DLD1 (cell line): ENCODE measurements around the gene JAK2.
"Not testable (repeated sequence)": the region's sequence is repeated elsewhere in the genome, so short reads cannot be mapped to it uniquely, and the experiment has no call there.

Source experiments
- in situ Hi-C: cut with HindIII; loops from 2 replicates; pipeline ENCODE4 v1.10.0; 2017; ENCODE audit warnings: low sequenced_read_pairs

The JAK2 gene

DNA sequence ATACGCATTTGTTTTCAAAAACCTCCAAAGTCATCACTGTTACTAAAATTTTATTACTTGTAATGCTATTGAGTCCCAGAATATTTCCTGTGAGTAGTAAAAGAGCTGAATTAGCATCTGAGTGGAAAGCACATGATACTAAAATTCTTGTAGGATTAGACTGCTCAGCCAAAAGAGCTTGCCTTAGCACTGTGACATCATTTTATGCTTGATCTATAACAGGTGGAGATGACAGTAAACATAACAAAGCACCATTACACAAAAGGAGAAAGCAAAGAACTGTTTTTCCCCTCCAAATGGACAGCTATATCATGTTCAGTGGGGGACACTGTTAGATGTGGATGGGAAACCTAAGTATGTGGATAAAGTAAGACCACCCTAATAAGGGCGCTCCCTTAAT, 5.8 kb upstream of the JAK2 start:
- in situ Hi-C loops: no loop called here

DNA sequence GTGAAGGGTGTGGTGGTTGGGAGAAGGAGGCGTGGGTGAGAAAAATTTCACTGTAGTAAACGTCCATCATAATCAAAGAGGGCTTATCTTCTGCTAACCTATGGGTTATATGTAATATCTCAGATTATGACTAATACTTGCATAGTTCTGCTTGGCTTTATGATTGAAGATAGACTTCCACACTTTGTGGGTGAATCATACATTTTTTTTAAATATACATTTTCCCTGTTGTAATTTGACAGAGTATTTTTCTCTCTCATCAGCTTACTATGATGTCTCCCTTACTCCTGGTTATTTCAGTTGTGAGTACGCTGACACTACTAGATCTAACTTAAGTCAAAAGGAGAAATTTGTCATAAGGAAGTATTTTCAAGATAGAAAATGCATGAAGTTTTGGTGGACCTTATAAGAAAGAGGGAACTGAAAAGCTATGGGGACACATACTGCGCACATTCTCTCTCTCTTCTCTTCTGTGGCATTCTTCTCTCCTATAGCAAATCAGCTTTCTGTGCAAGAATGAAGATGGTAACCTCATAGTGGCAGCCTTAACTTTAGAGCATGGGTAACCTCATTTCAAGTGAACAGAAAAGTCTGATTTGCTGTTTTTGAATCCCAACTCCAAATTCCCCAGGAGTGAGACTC, 4.9 kb upstream of the JAK2 start:
- in situ Hi-C loops: no loop called here

DNA sequence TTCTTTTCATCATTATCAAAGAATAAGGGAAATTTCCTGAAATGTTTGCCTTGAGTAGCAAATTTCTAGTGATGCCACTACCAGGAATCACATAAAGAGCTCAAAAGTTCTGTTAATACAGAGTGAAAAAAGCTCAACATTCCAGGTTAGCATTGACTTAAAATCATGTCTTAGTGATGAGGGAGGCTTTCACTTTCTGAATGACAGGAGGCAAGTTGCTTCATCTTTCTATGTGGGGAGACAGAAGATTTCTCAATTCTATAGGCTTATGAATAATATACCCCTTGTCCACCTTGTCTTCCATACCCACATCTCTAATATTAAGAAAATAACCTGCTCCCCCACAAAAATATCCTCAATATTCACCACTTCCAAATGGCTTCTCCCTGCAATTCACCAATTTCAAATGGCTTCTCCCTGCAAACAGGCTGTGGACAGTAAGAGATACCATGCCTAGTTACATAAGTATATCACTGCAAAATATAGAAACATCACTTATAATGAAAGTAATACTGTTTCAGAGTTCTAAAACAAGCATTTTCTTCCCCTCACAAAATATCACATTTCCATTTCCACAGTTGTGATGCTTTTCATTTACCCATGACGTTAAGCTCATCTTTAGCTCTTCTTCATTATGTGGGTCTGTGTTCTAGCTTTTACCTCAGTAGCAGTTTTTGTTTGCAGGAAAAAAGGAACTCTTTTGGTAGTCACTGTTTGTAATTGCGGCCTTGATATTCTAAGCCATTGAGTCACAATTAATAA, 2.2 kb upstream of the JAK2 start:
- in situ Hi-C loops: no loop called here

DNA sequence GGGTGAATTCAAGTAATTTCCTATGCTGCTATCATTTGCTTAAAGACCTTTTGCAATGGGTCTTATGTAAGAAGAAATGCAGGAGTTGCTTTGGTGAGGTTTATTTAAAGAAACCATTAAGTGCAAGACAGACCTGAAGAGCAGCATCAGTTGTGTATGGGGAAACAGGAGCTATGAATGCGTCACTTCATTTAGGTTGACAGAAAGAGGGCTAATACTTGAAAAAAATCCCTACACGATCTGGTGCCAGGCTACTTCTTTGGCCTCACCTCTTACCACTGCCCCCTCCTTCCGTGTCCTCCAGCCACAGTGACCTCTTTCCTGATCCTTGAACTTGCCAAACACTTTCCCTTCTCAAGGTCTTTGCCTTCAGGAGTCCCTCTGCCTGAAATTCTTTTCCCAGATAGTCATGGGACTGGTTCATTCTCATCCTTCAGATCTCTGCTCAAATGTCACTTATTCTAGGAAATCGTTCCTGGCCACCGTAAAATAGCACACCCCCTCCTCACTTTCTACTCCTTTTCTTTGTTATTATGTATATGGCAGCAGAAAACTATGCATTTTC, 1.4 kb upstream of the JAK2 start:
- in situ Hi-C loops: no loop called here

DNA sequence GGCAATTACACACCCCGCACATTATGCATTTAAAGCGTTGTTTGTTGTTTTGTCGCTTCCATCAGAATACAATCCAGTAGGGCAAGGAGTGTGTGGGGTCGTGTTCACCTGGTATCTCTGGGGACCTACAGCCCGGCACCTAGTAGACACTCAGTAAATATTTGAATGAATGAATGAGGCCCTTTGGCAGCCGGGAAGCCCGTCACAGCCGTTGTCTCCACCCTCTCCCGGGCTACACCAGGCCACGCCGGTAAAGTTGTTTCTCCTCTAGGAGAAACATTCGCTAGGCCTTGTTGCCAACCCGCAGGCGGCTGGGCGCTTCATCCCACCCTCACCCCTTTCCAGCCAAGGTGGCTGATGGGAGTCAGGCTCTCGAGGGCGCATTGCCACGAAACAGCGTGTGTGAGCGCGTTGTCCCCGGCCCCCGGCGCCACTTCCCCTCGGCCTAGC, 876 bp upstream of the JAK2 start:
- in situ Hi-C loops: no loop called here

DNA sequence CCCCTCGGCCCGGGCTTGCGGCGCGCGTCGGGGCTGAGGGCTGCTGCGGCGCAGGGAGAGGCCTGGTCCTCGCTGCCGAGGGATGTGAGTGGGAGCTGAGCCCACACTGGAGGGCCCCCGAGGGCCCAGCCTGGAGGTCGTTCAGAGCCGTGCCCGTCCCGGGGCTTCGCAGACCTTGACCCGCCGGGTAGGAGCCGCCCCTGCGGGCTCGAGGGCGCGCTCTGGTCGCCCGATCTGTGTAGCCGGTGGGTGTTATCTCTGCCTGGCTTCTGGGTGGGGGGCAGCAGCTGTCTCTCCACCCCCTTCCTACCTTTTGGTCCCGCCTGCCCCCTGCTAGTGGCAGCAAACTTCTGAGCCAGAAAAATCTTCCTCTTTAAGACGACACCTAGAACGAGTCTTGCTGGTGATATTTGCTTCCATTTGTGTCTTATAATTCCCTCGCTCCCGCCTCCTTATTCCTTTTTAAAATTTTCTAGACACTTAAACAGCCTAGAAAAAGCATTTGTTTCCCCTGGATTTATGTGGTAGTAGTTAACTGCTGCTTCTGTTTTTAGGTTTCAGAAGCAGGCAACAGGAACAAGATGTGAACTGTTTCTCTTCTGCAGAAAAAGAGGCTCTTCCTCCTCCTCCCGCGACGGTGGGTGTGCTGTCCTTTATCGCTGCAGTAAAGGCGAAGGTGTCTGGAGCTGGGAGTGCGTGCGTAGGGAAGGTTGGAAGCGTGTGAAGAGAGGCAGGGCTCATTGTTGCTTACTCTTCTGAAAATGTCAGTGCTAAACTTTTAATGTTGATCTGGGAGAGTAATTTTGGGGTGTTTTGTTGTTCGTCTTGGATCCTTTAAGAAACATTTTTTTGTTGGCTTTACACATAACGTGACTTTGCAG, 554 bp downstream of the JAK2 start:
- in situ Hi-C loops: no loop called here

DNA sequence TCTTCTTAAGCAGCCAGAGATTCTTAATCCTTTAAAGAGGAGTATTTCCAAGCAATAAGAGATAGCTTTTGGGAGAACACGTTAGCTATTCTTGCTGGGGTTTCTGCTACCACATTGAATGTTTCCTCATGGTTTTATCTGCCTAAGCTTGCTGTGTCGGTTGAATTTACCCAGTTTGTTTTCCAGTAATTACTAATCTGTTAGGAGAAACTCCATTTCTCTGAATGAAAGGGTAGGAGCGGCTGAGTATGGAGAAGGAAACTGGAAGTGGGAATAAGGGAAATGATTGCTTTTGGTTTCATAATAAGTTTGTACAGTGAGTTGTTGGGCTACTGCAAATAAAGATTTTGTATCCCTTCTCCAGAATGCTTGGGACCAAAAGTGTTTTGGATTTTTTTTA, 1.2 kb downstream of the JAK2 start:
- in situ Hi-C loops: no loop called here

DNA sequence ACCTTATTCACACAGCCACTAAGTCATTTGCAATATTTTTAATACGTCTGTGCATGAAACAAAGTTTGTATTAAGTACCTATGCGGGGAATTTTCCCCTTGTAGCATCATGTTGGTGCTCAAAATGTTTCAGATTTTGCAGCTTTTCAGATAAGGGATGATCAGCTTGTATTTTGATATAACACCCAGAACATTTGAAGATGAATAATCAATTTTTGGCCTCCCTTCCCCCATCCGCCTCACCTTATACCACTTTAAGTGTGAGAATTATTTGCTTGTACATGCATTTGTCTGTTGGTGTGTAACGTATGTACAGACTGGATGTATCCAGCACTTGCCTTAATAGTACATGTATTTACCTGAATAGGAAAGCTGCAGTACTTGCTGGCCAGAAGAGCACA, 1.7 kb downstream of the JAK2 start:
- in situ Hi-C loops: no loop called here

DNA sequence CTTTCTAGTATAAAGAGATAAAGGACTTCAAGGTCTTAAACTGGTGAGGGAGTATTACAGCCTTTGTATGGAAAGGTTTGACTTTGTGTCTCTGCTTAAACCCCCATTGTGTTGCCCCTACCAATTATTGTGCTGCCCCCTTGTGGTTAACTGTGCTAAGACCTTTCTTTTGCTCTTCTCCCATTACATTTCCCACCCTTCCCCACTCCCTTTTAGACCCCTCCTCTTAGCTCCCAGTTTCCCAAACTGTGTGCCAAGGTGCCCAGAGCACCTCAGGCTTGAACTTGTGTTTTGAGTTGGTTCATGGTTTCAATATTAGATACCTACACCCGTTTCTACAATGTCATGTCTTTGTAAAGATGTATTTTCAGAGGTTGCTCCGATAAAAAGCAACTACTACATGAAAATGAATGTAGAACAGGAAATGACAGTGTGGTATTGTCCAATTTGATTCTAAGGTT, 2.9 kb downstream of the JAK2 start:
- in situ Hi-C loops: no loop called here

DNA sequence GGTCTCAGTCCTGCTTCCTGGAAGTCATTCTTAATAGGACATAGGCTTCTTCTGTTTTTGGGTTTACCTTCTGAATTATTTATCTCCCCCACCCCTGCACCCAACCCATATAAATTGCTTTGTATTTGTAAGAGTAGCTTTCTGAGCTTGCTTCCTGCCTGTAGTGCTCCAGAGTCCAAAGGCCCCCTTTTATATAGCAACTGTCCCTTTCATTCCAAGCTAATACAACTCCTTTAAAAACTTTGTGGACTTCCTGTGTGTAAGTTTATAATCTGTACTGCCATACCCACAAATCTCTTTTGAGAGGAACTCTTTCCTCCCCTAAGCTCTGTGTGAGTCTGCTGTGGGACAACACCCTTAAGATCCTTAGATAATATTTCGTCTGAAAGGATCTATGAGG, 7.8 kb downstream of the JAK2 start:
- in situ Hi-C loops: no loop called here

DNA sequence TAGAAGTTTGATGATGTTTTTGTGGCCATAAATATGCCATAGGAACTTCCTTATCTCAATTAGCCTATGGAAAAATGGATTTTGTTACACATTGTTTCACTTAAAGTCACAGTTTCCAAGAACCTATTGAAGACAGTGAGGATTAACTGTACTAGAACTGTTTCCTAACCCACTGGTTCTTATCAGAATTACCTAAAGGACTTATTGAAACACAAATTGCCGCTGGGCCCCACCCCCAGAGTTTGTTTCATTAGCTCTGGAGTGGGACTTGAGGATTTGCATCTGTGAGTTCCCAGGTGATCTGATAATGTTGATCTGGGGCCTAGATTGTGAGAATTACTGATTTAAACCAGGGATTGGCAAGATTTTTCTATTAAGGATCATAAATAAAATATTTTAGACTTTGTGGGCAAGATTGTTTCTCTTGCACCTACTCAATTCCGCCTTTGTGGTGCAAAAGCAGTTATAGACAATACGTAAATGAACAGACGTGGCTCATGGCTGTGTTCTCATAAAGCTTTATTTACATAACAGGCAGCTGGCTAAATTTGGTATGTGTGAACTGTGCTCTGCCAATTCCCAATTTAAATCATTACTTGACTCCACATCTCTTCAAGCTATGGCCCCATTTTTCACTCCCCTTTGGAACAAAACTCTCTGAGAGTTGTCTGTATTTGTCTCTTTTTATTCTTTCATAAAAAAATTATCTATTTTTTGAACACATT, 9.3 kb downstream of the JAK2 start:
- in situ Hi-C loops: no loop called here

DNA sequence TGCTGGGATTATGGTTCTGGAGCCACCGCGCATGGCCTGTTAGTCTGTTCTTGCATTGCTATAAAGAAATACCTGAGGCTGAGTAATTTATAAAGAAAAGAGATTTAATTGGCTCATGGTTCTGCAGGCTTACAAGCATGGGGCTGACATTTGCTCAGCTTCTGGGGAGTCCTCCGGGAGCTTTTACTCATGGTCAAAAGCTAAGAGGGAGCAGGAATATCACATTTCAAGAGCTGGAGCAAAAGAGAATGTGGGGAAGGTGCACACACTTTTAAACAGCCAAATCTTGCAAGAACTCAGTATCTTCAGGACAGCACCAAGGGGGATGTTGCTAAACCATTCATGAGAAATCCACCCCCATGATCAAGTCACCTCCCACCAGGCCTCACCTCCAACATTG, 12.1 kb downstream of the JAK2 start:
- in situ Hi-C loops: no loop called here

DNA sequence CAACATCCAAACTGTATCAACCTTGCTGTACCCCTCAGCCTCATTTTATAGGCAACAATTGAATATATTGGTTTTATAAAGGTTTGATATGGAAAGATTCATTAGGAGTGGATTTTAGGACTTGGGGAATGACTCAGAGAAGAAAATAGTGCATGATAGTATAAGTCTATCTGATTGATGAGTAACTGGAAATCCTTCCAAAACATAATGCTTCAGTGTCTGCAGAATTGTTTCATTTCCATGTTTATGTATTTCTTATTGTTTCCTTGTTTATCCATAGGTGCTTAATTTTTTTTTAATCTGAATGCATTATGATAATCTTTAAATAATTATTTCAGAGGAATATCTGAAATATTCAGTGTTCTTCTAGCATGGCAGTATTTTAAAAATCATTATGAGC, 12.6 kb downstream of the JAK2 start:
- in situ Hi-C loops: no loop called here

DNA sequence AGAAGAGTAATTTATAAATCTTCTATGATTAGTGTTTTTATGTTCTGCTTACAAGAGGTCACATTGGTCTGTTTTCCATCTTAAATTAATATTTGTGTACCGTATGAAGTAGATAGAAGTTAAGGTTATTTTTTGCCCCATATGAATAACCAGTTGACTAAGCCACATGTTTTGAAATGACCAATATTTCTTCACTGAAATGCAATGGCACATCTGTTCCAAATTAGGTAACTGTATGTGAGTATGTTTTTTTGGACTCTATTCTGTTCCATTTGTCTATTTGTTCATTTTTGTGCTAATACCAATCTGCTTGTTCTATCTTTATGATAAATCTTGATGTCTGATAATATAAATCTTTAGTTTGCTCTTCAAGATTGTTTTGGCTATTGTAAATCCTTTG, 17.7 kb downstream of the JAK2 start:
- in situ Hi-C loops: no loop called here

DNA sequence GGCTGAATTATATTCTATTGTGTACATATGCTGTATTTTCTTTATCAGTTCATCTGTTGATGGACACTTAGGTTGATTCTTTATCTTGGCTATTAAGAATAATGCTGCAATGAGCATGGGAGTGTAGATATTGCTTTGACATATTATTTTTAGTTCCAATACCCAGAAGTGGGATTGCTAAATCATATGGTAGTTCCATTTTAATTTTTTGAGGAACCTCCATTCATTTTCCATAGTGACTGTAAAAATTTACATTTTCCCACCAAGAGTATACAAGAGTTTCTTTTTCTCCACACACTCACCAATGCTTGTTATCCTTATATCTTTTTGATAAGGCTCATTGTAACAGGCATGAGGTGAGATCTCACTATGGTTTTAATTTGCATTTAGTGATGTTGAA, 19.4 kb downstream of the JAK2 start:
- in situ Hi-C loops: no loop called here

DNA sequence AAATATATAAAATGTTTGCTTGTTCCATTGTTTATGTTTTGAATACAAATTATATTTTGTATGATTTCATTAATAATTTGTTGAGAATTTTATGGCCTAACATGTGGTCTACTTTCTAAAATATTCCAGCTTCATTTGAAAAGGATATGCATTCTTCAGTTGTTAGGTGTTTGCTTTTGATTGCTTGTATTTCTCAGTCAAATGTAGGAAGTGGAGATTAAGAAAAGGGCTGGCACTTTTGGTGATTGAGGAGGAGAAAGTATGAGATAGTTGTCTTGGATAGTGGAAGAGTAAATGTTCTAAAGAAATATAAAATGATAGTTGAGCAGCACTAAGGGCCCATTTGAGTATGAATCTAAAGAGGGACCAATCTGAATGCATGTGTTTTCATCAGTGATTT, 23.1 kb downstream of the JAK2 start:
- in situ Hi-C loops: no loop called here

DNA sequence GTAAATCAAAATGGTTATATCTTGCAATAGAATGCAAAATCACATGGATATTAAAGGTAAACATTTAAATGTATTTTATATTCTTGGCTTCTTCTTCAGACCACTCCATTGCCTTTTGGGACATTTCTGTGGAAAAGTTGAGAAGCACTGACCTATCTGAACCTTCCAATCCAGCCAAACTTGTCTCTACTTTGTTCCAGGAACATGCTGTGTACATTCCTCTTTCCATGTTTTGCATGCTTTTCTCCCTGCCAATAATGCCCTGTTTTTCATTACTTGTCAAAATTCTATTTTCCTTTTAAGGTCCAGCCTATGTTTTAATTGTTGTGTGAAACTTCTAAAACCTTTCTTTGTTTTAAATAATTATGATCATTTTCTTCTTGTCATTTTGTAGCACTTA, 28.3 kb downstream of the JAK2 start:
- in situ Hi-C loops: no loop called here

DNA sequence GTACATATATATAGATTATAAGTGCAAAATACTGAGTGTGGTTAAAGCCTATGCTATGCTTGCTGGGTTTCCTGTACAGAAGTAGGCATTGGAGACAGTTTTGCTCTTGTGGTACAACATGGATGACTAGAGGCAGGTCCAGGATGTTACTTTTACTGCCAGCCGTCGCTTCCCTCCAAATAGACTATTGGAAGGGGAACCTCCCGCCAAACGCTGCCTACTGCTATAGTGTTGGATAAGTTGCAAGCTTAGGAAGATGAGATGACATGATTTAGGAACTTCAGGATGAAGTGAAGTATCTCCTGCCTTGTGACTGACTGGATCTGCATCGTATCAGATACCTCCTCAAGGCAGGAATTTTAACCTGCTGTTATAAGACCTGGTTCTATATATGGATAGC, 30.9 kb downstream of the JAK2 start:
- in situ Hi-C loops: no loop called here

DNA sequence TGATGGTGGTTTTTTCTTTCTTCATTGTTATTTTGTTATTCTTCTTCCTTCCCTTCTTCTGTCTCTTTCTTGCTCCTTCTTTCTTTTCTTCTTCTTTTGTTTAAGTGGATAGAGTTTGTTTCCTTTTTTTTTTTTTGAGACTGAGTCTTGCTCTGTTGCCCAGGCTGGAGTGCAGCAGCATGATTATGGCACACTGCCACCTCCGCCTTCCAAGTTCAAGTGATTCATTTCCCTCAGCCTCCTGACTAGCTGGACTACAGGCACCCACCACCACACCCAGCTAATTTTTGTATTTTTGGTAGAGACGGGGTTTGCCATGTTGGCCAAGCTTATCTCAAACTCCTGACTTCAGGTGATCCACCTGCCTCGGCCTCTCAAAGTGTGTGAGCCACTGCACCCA, 40.3 kb downstream of the JAK2 start:
- in situ Hi-C loops: no loop called here

DNA sequence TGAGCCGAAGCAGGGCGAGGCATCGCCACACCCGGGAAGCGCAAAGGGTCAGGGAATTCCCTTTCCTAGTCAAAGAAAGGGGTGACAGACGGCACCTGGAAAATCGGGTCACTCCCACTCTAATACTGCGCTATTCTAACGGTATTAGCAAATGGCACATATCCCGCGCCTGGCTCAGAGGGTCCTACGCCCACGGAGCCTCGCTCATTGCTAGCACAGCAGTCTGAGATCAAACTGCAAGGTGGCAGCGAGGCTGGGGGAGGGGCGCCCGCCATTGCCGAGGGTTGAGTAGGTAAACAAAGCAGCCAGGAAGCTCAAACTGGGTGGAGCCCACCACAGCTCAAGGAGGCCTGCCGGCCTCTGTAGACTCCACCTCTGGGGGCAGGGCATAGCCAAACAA, 46.9 kb downstream of the JAK2 start:
- in situ Hi-C loops: not testable (repeated sequence)
